CD4-positive, alpha-beta T cell (primary cell): ENCODE data around the gene TTC34. TPM values are rescaled to one million over a fixed set of nuclear protein-coding genes. Genes with fewer than 3 reads are reported as not detected.
A peak's percentile ranks its signal among the peaks of the same experiment; 100 is the strongest.

ENCODE experiments used
- ATAC-seq: fragments of 200-7000 bp; cut with Tn5 transposase; one replicate; pipeline ENCODE4 v1.10.0; 2022; ENCODE audit warnings: mild to moderate bottlenecking; ENCODE audit not compliant: poor library complexity
- CTCF ChIA-PET: fragments of 350-600 bp; sonication (Branson Sonifier 250); formaldehyde crosslinking; loops from one replicate; lab custom pipeline; 2021; ENCODE audit warnings: antibody characterized with exemption, inconsistent platforms; lab: Charles Lee
- POLR2A ChIA-PET: fragments of 350-600 bp; sonication (Branson Sonifier 250); formaldehyde crosslinking; loops from one replicate; lab custom pipeline; 2021; ENCODE audit warnings: antibody characterized with exemption, inconsistent platforms; lab: Charles Lee
- DNase-seq, 14 experiments: peaks; one replicate each; pipeline ENCODE4 v3.0.0-alpha.2; 2013 to 2020; ENCODE audit warnings: mixed read lengths in 2 of 14
- H3K27ac ChIP-seq, 2 donors: one replicate each; pipeline versions ENCODE4 v1.5.1 to v1.7.0; 2013; ENCODE audit warnings: low read length in 2 of 2, low read depth in 1 of 2, mild to moderate bottlenecking in 1 of 2
- H3K27me3 ChIP-seq, 2 experiments: 1 replicate in 1 of 2; 2 replicates in 1 of 2; pipeline versions ENCODE4 v1.6.1 to v1.7.0; 2013; ENCODE audit warnings: low read length in 2 of 2, control low read depth in 1 of 2, mild to moderate bottlenecking in 1 of 2, moderate library complexity in 1 of 2; ENCODE audit not compliant: insufficient read depth in 2 of 2, control insufficient read depth in 1 of 2
- H3K36me3 ChIP-seq: one replicate; pipeline ENCODE4 v1.6.1; 2013; ENCODE audit warnings: low read length, control low read depth; ENCODE audit not compliant: insufficient read depth
- H3K4me1 ChIP-seq: one replicate; pipeline ENCODE4 v1.6.1; 2013; ENCODE audit warnings: low read length, control low read depth; ENCODE audit not compliant: insufficient read depth
- H3K4me3 ChIP-seq: one replicate; pipeline ENCODE4 v1.5.1; 2013; ENCODE audit warnings: mild to moderate bottlenecking, low read length, moderate library complexity
- H3K9me3 ChIP-seq, 2 experiments: 1 replicate in 1 of 2; 2 replicates in 1 of 2; pipeline versions ENCODE4 v1.6.1 to v1.7.0; 2013; ENCODE audit warnings: low read length in 2 of 2, mild to moderate bottlenecking in 2 of 2, control low read depth in 1 of 2, moderate library complexity in 1 of 2; ENCODE audit not compliant: control insufficient read depth in 1 of 2, insufficient read depth in 1 of 2
- H3K27ac Mint-ChIP-seq: one replicate; pipeline ENCODE4 v1.8.0; 2020; ENCODE audit warnings: mixed read lengths
- H3K27me3 Mint-ChIP-seq: one replicate; pipeline ENCODE4 v1.8.0; 2021; ENCODE audit warnings: mixed read lengths
- H3K36me3 Mint-ChIP-seq: one replicate; pipeline ENCODE4 v1.8.0; 2021; ENCODE audit warnings: low read depth, mixed read lengths
- H3K4me1 Mint-ChIP-seq: one replicate; pipeline ENCODE4 v1.8.0; 2021; ENCODE audit warnings: low read depth, mixed read lengths
- H3K4me3 Mint-ChIP-seq: one replicate; pipeline ENCODE4 v1.8.0; 2020; ENCODE audit warnings: mild to moderate bottlenecking, mixed read lengths
- H3K9me3 Mint-ChIP-seq: one replicate; pipeline ENCODE4 v1.8.0; 2020; ENCODE audit warnings: mixed read lengths
- CTCF ChIP-seq: fragments of 200-600 bp; IDR thresholded peaks from one replicate; pipeline ENCODE4 v1.8.0; 2022; ENCODE audit warnings: antibody characterized with exemption, mild to moderate bottlenecking
- intact Hi-C, 2 experiments: fragments of 100-400 bp; cut with DNase I in 1 of 2; cut with micrococcal nuclease in 1 of 2; formaldehyde crosslinking; loops; one replicate each; pipeline versions ENCODE4 v1.15.1 to v1.9.0; 2023 to 2025; cut with DNase I, micrococcal nuclease
- total RNA-seq, 174 experiments: library from RNA in 2 of 174; stranded (reverse) in 2 of 174; gene quantifications; one replicate each; pipeline ENCODE4 v1.2.3 and lab custom pipeline; 2021 to 2026

The TTC34 gene
- total RNA-seq, 2 experiments from 2014 or later: 1.3 TPM

- ChIA-PET CTCF (no interaction called here), POLR2A (no interaction called here)
- H3K9me3 Mint-ChIP-seq: no peaks in the 10 kb centered on the region
Measured at GRCh38 chr1:2591233-2591580, 210.3 kb downstream of the TTC34 start.

GRCh38 chr1:2590233-2591141 is 211.0 kb downstream of the TTC34 start:
- H3K27me3 ChIP-seq: no peaks in the 10 kb centered on the region
- peaks cover 32% of the 10 kb centered on the region for H3K4me1 ChIP-seq
- ATAC-seq: no peak
- no peak overlapping the region for H3K27ac Mint-ChIP-seq
- DNase-seq: peak in 1 of 14 experiments; percentile 27
- peaks cover 8% of the 10 kb centered on the region for H3K36me3 ChIP-seq
- intact Hi-C loops: no loop called here
- ChIA-PET CTCF (no interaction called here), POLR2A (no interaction called here)
- peaks cover 11% of the 10 kb centered on the region for H3K4me1 Mint-ChIP-seq
- H3K27ac ChIP-seq: no peak overlapping the region
- H3K4me3 Mint-ChIP-seq: peak overlapping the region; percentile 56
- H3K9me3 ChIP-seq: no peaks in the 10 kb centered on the region
- TF ChIP-seq CTCF: no peak
- H3K36me3 Mint-ChIP-seq: peaks cover 15% of the 10 kb centered on the region
- H3K9me3 Mint-ChIP-seq: no peaks in the 10 kb centered on the region
- H3K27me3 Mint-ChIP-seq: no peaks in the 10 kb centered on the region
- H3K4me3 ChIP-seq: no peak overlapping the region

More at GRCh38 chr1:2591233-2591580, 210.3 kb downstream of the TTC34 start:
- Histone ChIP-seq H3K4me1 (peaks cover 27% of the 10 kb centered on the region), H3K36me3 (peaks cover 8% of the 10 kb centered on the region), H3K9me3 (no peaks in the 10 kb centered on the region), H3K27ac (no peak overlapping the region), H3K27me3 (no peaks in the 10 kb centered on the region), H3K4me3 (no peak overlapping the region)
- Mint-ChIP-seq H3K4me3 (peak overlapping the region; percentile 35), H3K4me1 (peaks cover 8% of the 10 kb centered on the region), H3K36me3 (peaks cover 10% of the 10 kb centered on the region), H3K27me3 (no peaks in the 10 kb centered on the region), H3K27ac (no peak overlapping the region)
- intact Hi-C loops: no loop called here
- ATAC-seq (no peak), DNase-seq (no peak)
- no peak for TF ChIP-seq CTCF

GRCh38 chr1:2589431-2590232 is 211.9 kb downstream of the TTC34 start:
- H3K4me3 ChIP-seq: no peak overlapping the region
- peak overlapping the region; percentile 45 for H3K4me3 Mint-ChIP-seq
- DNase-seq (peak in 1 of 14 experiments; percentile 19), ATAC-seq (no peak)
- H3K27ac Mint-ChIP-seq: no peak overlapping the region
- no peaks in the 10 kb centered on the region for H3K27me3 ChIP-seq
- peaks cover 18% of the 10 kb centered on the region for H3K36me3 Mint-ChIP-seq
- no peaks in the 10 kb centered on the region for H3K9me3 ChIP-seq
- POLR2A ChIA-PET: no interaction called here
- H3K4me1 Mint-ChIP-seq: peaks cover 19% of the 10 kb centered on the region
- intact Hi-C loops: loop anchor here in 1 of 2 experiments (5.0 kb wide), 1 partner anchor 392 kb away; no protein-coding TSS in a partner anchor
- H3K27me3 Mint-ChIP-seq: no peaks in the 10 kb centered on the region
- H3K9me3 Mint-ChIP-seq: no peaks in the 10 kb centered on the region
- CTCF ChIA-PET: no interaction called here
- no peak overlapping the region for H3K27ac ChIP-seq
- no peak for TF ChIP-seq CTCF
- H3K4me1 ChIP-seq: peaks cover 40% of the 10 kb centered on the region
- peaks cover 8% of the 10 kb centered on the region for H3K36me3 ChIP-seq
